Endothelial cell of umbilical vein (primary cell): ENCODE data around the gene KIAA1755. TPM values are rescaled to one million over a fixed set of nuclear protein-coding genes. Genes with fewer than 3 reads are reported as not detected.

ENCODE experiments used
- BruUV-seq: library from RNA; stranded (reverse); fragments of 400-500 nt; replicated peaks from 2 replicates; lab custom pipeline; 2021; lab: Mats Ljungman, UMichigan
- CTCF ChIA-PET: fragments of 300-600, 350-600 bp; sonication (Branson Sonifier 250); formaldehyde crosslinking; loops from one replicate; lab custom pipeline; 2021; ENCODE audit warnings: antibody characterized with exemption, inconsistent platforms; lab: Charles Lee
- POLR2A ChIA-PET: fragments of 300-600, 350-600 bp; sonication (Branson Sonifier 250); formaldehyde crosslinking; loops from one replicate; lab custom pipeline; 2021; ENCODE audit warnings: antibody characterized with exemption, inconsistent platforms; lab: Charles Lee
- DNase-seq: peaks from one replicate; pipeline ENCODE4 v3.0.0-alpha.2; 2011; ENCODE audit warnings: low read depth, low spot score
- FAIRE-seq: peaks from 2 replicates; lab custom pipeline; 2011; peaks lifted over from hg19 to GRCh38; lab: Jason Lieb, UNC
- H2AFZ ChIP-seq: 2 replicates; pipeline ENCODE4 v1.6.0; 2012; ENCODE audit warnings: low read depth, low read length, control low read depth, inconsistent platforms
- H3K27ac ChIP-seq: 2 replicates; pipeline ENCODE4 v1.5.1; 2011; ENCODE audit warnings: low read depth, mild to moderate bottlenecking, control low read depth, low read length, moderate library complexity; ENCODE audit not compliant: insufficient read depth
- H3K27me3 ChIP-seq, 2 experiments: 2 replicates each; pipeline versions ENCODE4 v1.6.0 to v1.6.1; 2011; ENCODE audit warnings: low read length in 2 of 2, mixed read lengths in 1 of 2; ENCODE audit not compliant: control insufficient read depth in 2 of 2, insufficient read depth in 2 of 2
- H3K36me3 ChIP-seq, 2 experiments: 2 replicates in 1 of 2; 3 replicates in 1 of 2; pipeline ENCODE4 v1.5.1; 2011; ENCODE audit warnings: low read length in 2 of 2, mild to moderate bottlenecking in 1 of 2, moderate library complexity in 1 of 2; ENCODE audit not compliant: control insufficient read depth in 2 of 2, insufficient read depth in 2 of 2; ENCODE audit errors: extremely low read depth in 1 of 2
- H3K4me1 ChIP-seq: 3 replicates; pipeline ENCODE4 v1.5.1; 2011; ENCODE audit warnings: mild to moderate bottlenecking, low read length; ENCODE audit not compliant: control insufficient read depth, insufficient read depth; ENCODE audit errors: extremely low read depth
- H3K4me2 ChIP-seq: 2 replicates; pipeline ENCODE4 v1.6.1; 2011; ENCODE audit warnings: low read length, control low read depth, mixed read lengths; ENCODE audit not compliant: insufficient read depth
- H3K4me3 ChIP-seq, 3 experiments: fragments of 200-600 bp in 1 of 3; sonication (generic), shearing (Covaris generic) in 1 of 3; replicated peaks in 1 of 3; 2 replicates each; pipeline ENCODE4 v1.5.1; 2011 to 2016; ENCODE audit warnings: control low read depth in 3 of 3, low read length in 3 of 3, mild to moderate bottlenecking in 2 of 3, inconsistent platforms in 1 of 3, low read depth in 1 of 3, moderate library complexity in 1 of 3; ENCODE audit not compliant: insufficient read depth in 1 of 3
- H3K79me2 ChIP-seq: 2 replicates; pipeline ENCODE4 v1.6.0; 2012; ENCODE audit warnings: low read length, inconsistent platforms; ENCODE audit not compliant: control insufficient read depth, insufficient read depth
- H3K9ac ChIP-seq: replicated peaks from 2 replicates; pipeline ENCODE3; 2011; ENCODE audit warnings: low read length, control low read depth; ENCODE audit not compliant: insufficient read depth; ENCODE audit errors: extremely low read depth
- H3K9me1 ChIP-seq: replicated peaks from 3 replicates; pipeline ENCODE4 v1.6.0; 2011; ENCODE audit warnings: mild to moderate bottlenecking, low read length; ENCODE audit not compliant: control insufficient read depth, insufficient read depth; ENCODE audit errors: extremely low read depth
- H3K9me3 ChIP-seq: replicated peaks from 2 replicates; pipeline ENCODE4 v1.5.1; 2012; ENCODE audit warnings: low read length, inconsistent platforms; ENCODE audit not compliant: control insufficient read depth, insufficient read depth
- H4K20me1 ChIP-seq: replicated peaks from 2 replicates; pipeline ENCODE3; 2011; ENCODE audit warnings: mild to moderate bottlenecking, low read length; ENCODE audit not compliant: control insufficient read depth, insufficient read depth; ENCODE audit errors: extremely low read depth
- FOS ChIP-seq: IDR thresholded peaks from 2 replicates; pipeline ENCODE4 v1.6.1; 2011; ENCODE audit warnings: mild to moderate bottlenecking, low read length, moderate library complexity, borderline replicate concordance; ENCODE audit not compliant: insufficient read depth
- GATA2 ChIP-seq: IDR thresholded peaks from 2 replicates; pipeline ENCODE4 v1.7.0; 2011; ENCODE audit warnings: low read depth, mild to moderate bottlenecking, moderate library complexity, mixed read lengths, low read length; ENCODE audit not compliant: insufficient read length, insufficient read depth
- MYC ChIP-seq: IDR thresholded peaks from one replicate; pipeline ENCODE4 v1.6.1; 2011; ENCODE audit warnings: mild to moderate bottlenecking, low read depth, low read length
- dilution Hi-C: fragments of 300-500 bp; cut with MboI; formaldehyde crosslinking; loops from one replicate; pipeline ENCODE4 v1.15.0; 2019; ENCODE audit warnings: low sequenced_read_pairs; ENCODE audit not compliant: extremely low pct_ligation_motif_present
- intact Hi-C: fragments of 100-400 bp; cut with micrococcal nuclease; formaldehyde crosslinking; loops from one replicate; pipeline ENCODE4 v1.10.0; 2022
- polyA plus RNA-seq, 4 experiments: library from polyadenylated mRNA; depleted of rRNA in 3 of 4; stranded (reverse) in 3 of 4; unstranded in 1 of 4; fragments of >200 nt; gene quantifications; 2 replicates each; pipeline versions ENCODE4 v1.2.1 to v1.2.3, GENCODE V29; 2011 to 2012; ENCODE audit warnings: missing spikeins in 1 of 4
- total RNA-seq: library from RNA; stranded (reverse); gene quantifications from 2 replicates; pipeline ENCODE4 v1.2.3, GENCODE V29; 2021
- TF ChIP-seq, protein P1 (sequence below), 2 donors: IDR thresholded peaks; 1 replicate in 1 of 2; 2 replicates in 1 of 2; pipeline ENCODE4 v1.5.1; 2011; ENCODE audit warnings: low read length in 2 of 2, mild to moderate bottlenecking in 2 of 2, moderate library complexity in 2 of 2, control low read depth in 1 of 2, inconsistent platforms in 1 of 2, low read depth in 1 of 2; ENCODE audit not compliant: insufficient read depth in 1 of 2; ENCODE audit errors: extremely low read depth in 1 of 2

The KIAA1755 gene
- total and polyA plus RNA-seq, 2 donors (not counting 3 experiments of a cell fraction or from before 2014, with no cell fraction given), result 0.36 to 0.51 TPM

DNA sequence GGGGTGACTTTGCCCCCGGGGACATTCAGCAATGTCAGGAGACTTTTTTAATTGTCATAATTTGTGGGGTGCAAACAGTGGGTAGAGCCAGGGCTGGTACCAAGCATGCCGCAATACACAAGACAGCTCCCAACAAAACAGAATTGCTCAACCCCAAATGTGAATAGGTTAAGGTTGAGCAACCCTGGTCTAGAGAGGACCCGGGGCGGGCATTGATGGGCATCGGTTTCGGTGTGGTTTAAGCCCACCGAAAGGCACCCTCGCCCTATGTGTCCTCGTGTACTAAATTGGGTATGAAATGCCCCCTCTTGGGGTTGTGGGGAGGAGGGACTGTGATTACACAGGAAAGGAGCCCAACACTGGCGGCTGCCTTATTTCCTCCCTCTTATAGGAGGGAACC is 36.0 kb downstream of the KIAA1755 start:
- DNase-seq, result no peak
- TF ChIP-seq, protein P1, sequence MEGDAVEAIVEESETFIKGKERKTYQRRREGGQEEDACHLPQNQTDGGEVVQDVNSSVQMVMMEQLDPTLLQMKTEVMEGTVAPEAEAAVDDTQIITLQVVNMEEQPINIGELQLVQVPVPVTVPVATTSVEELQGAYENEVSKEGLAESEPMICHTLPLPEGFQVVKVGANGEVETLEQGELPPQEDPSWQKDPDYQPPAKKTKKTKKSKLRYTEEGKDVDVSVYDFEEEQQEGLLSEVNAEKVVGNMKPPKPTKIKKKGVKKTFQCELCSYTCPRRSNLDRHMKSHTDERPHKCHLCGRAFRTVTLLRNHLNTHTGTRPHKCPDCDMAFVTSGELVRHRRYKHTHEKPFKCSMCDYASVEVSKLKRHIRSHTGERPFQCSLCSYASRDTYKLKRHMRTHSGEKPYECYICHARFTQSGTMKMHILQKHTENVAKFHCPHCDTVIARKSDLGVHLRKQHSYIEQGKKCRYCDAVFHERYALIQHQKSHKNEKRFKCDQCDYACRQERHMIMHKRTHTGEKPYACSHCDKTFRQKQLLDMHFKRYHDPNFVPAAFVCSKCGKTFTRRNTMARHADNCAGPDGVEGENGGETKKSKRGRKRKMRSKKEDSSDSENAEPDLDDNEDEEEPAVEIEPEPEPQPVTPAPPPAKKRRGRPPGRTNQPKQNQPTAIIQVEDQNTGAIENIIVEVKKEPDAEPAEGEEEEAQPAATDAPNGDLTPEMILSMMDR (IDR thresholded peaks at IDR 0.05; ENCODE audit: extremely low read depth in 1 of 2, insufficient read depth in 1 of 2, low read depth in 1 of 2, low read length in 2 of 2), result no peak
- TF ChIP-seq GATA2 (no peak), FOS (no peak), MYC (no peak)

DNA sequence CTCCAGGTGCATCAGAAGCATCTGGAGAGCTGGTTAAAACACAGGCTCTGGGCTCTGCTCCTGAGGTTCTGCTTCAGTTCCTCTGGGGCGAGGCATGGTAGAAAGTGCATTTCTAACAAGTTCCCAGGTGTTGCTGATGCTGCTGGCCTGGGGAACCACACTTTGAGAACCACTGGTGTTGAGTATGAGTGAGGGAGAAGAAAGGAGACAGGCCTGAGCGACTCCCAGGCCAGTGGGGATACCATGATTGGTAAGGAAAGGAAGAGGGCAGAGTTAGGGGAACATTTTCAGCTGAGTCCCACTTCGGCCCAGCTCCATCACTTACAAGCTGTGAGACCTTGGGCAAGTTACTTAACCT is 36.8 kb downstream of the KIAA1755 start:
- ChIA-PET CTCF (interaction anchor here (1.3 to 9.2 kb wide), 7 partner anchors 51 to 659 kb away, joined by 3 to 204 read pairs (median 20); partner anchors contain the start of gene BPI), POLR2A (no interaction called here)
- no peak for FAIRE-seq
- H3K79me2 ChIP-seq, result no peaks in the 10 kb centered on the region
- H3K27me3 ChIP-seq, result no peaks in the 10 kb centered on the region
- no peaks in the 10 kb centered on the region for H3K9me1 ChIP-seq
- intact Hi-C loops (loop anchor here (5.0 kb wide), 2 partner anchors 231 to 466 kb away; no protein-coding TSS in a partner anchor), dilution Hi-C loops (no loop called here)
- no peak overlapping the region for H3K4me2 ChIP-seq
- no peak for DNase-seq
- TF ChIP-seq, protein P1 (IDR thresholded peaks at IDR 0.05; ENCODE audit: extremely low read depth in 1 of 2, insufficient read depth in 1 of 2, low read depth in 1 of 2, low read length in 2 of 2), result no peak
- no peak for TF ChIP-seq MYC
- no peaks in the 10 kb centered on the region for H3K9me3 ChIP-seq
- H3K9ac ChIP-seq, result no peak overlapping the region
- H3K4me1 ChIP-seq, result peaks cover 2% of the 10 kb centered on the region
- H4K20me1 ChIP-seq, result no peaks in the 10 kb centered on the region
- H2AFZ ChIP-seq, result no peak overlapping the region
- no peaks in the 10 kb centered on the region for H3K36me3 ChIP-seq
- H3K4me3 ChIP-seq, result no peak overlapping the region
- BruUV-seq, result no TSS peak
- no peak overlapping the region for H3K27ac ChIP-seq

More for the DNA sequence above, 36.0 kb downstream of the KIAA1755 start:
- Histone ChIP-seq H3K36me3 (no peaks in the 10 kb centered on the region), H3K9ac (no peak overlapping the region), H3K27me3 (no peaks in the 10 kb centered on the region), H3K9me3 (no peaks in the 10 kb centered on the region), H3K27ac (no peak overlapping the region), H3K4me1 (peaks cover 2% of the 10 kb centered on the region), H4K20me1 (no peaks in the 10 kb centered on the region), H3K79me2 (no peaks in the 10 kb centered on the region), H3K4me2 (no peak overlapping the region), H2AFZ (no peak overlapping the region), H3K9me1 (no peaks in the 10 kb centered on the region), H3K4me3 (no peak overlapping the region)
- FAIRE-seq, result no peak
- BruUV-seq, result no TSS peak
- ChIA-PET CTCF (interaction anchor here (1.3 to 9.2 kb wide), 9 partner anchors 52 to 660 kb away, joined by 3 to 204 read pairs (median 18); partner anchors contain the start of gene BPI), POLR2A (no interaction called here)
- intact Hi-C loops, result loop anchor here (5.0 kb wide), 2 partner anchors 232 to 467 kb away; no protein-coding TSS in a partner anchor
- dilution Hi-C loops, result no loop called here
